OCI-LY7 (cell line): ENCODE measurements around the gene CD163.

Experiments
- EZH2phosphoT487 ChIP-seq: fragments of 200-600 bp; sonication (generic); IDR thresholded peaks from 2 replicates; pipeline ENCODE4 v1.6.1; 2018; ENCODE audit warnings: low read depth, borderline replicate concordance, mild to moderate bottlenecking, mixed run types, antibody characterized with exemption, low read length, moderate library complexity, mixed read lengths
- TF ChIP-seq, protein P1 (sequence below): fragments of 200-600 bp; sonication (generic); conservative IDR thresholded peaks from 2 replicates; pipeline ENCODE4 v1.5.1; 2014; ENCODE audit warnings: mild to moderate bottlenecking, antibody characterized with exemption, low read length, moderate library complexity, mixed read lengths

- TF ChIP-seq, protein P1, sequence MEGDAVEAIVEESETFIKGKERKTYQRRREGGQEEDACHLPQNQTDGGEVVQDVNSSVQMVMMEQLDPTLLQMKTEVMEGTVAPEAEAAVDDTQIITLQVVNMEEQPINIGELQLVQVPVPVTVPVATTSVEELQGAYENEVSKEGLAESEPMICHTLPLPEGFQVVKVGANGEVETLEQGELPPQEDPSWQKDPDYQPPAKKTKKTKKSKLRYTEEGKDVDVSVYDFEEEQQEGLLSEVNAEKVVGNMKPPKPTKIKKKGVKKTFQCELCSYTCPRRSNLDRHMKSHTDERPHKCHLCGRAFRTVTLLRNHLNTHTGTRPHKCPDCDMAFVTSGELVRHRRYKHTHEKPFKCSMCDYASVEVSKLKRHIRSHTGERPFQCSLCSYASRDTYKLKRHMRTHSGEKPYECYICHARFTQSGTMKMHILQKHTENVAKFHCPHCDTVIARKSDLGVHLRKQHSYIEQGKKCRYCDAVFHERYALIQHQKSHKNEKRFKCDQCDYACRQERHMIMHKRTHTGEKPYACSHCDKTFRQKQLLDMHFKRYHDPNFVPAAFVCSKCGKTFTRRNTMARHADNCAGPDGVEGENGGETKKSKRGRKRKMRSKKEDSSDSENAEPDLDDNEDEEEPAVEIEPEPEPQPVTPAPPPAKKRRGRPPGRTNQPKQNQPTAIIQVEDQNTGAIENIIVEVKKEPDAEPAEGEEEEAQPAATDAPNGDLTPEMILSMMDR: no peak
- no peak for TF ChIP-seq EZH2phosphoT487
These were observed 68.9 kb downstream of the CD163 start for GRCh38 chr12:7434670-7435069.
